PC-9 (cell line): ENCODE data around the gene CKB.

ENCODE experiments used
- EZH2 ChIP-seq: fragments of 200-600 bp; sonication (generic); IDR thresholded peaks from 2 replicates; pipeline ENCODE4 v1.8.0; 2017; ENCODE audit warnings: antibody characterized with exemption, low read depth
- TF ChIP-seq, protein P1 (sequence below): fragments of 200-600 bp; sonication (generic); conservative IDR thresholded peaks from 2 replicates; pipeline ENCODE4 v1.6.1; 2017; ENCODE audit warnings: mixed run types, antibody characterized with exemption, mild to moderate bottlenecking, moderate library complexity

DNA sequence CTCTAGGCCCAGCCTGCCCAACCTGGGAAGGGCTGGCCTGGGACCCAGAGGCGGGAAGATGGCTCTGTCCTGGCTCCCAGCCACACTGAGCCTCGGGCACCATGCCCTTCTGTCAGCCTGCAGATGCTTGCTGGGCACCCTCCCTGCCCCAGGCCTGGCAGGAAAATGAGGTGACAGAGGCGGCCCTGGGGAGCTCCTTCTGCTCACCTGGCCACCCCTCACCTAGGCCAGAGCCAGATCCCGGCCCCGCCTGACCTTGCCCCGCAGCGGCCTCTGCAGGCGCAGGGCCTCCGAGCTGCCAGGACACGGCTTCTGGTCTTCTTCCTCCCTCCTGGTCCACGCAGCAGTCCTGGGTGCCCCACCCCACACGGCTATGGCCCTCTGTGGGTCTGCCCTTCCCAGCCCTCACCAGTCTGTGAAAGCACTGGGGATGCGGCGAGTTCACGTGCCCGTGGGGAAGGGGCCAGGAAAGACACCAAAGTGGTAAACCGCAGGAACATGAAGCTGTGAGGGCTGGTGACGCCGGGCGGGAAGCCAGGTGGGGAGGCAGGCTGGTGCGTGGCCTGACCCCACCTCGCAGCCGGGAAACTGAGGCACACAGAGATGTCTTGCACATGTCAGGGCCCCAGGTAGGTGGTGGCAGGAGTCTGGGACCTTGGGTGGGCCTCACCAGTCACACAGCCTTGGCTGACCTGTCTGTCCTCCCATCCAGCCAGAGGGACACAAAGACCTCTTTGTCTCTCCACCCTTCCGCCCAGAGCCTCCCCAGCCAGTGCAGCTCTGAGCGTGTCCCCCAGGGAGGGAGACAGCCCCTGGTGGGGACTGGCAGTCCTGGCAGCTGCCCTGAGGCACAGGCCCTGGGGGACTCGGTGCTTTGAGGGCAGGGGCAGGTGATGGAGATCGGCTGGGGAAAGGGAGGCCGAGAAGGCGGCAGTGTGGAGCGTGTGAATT is 27.0 kb upstream of the CKB start:
- TF ChIP-seq, protein P1, sequence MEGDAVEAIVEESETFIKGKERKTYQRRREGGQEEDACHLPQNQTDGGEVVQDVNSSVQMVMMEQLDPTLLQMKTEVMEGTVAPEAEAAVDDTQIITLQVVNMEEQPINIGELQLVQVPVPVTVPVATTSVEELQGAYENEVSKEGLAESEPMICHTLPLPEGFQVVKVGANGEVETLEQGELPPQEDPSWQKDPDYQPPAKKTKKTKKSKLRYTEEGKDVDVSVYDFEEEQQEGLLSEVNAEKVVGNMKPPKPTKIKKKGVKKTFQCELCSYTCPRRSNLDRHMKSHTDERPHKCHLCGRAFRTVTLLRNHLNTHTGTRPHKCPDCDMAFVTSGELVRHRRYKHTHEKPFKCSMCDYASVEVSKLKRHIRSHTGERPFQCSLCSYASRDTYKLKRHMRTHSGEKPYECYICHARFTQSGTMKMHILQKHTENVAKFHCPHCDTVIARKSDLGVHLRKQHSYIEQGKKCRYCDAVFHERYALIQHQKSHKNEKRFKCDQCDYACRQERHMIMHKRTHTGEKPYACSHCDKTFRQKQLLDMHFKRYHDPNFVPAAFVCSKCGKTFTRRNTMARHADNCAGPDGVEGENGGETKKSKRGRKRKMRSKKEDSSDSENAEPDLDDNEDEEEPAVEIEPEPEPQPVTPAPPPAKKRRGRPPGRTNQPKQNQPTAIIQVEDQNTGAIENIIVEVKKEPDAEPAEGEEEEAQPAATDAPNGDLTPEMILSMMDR: no peak
- no peak for TF ChIP-seq EZH2
